ENCODE measurements around the gene PPT1. TPM values are rescaled to one million over a fixed set of nuclear protein-coding genes. Genes with fewer than 3 reads are reported as not detected.
"Not testable (repeated sequence)": the region's sequence is repeated elsewhere in the genome, so short reads cannot be mapped to it uniquely, and the experiment has no call there.

The PPT1 gene
- total RNA-seq, 1 experiment from 2014 or later, result 152 TPM

GRCh38 chr1:40057310-40058030, 39.6 kb downstream of the PPT1 start:
- no peak for DNase-seq (ENCODE audit: extremely low read depth, low read depth)

GRCh38 chr1:40056519-40057309, 40.3 kb downstream of the PPT1 start:
- DNase-seq (ENCODE audit: extremely low read depth, low read depth), result no peak

GRCh38 chr1:40053138-40053887, 43.7 kb downstream of the PPT1 start:
- no peak for DNase-seq (ENCODE audit: extremely low read depth, low read depth)

GRCh38 chr1:40050863-40051262, 46.2 kb downstream of the PPT1 start:
- DNase-seq (ENCODE audit: extremely low read depth, low read depth), result no peak

- no peak for DNase-seq (ENCODE audit: extremely low read depth, low read depth)
Observed at GRCh38 chr1:40049725-40050124, 47.3 kb downstream of the PPT1 start.

- no peak for DNase-seq (ENCODE audit: extremely low read depth, low read depth)
Observed at GRCh38 chr1:40047769-40048168, 49.3 kb downstream of the PPT1 start.

- DNase-seq (ENCODE audit: extremely low read depth, low read depth), result no peak
Observed at GRCh38 chr1:40047276-40047675, 49.8 kb downstream of the PPT1 start.

GRCh38 chr1:40045766-40046165, 51.3 kb downstream of the PPT1 start:
- DNase-seq (ENCODE audit: extremely low read depth, low read depth), result no peak

GRCh38 chr1:40045182-40045581, 51.9 kb downstream of the PPT1 start:
- no peak for DNase-seq (ENCODE audit: extremely low read depth, low read depth)

- no peak for DNase-seq (ENCODE audit: extremely low read depth, low read depth)
Observed at GRCh38 chr1:40044110-40044509, 52.9 kb downstream of the PPT1 start.

- DNase-seq (ENCODE audit: extremely low read depth, low read depth), result no peak
Observed at GRCh38 chr1:40042341-40042740, 54.7 kb downstream of the PPT1 start.

- no peak for DNase-seq (ENCODE audit: extremely low read depth, low read depth)
Observed at GRCh38 chr1:40041466-40041838, 55.6 kb downstream of the PPT1 start.

- DNase-seq (ENCODE audit: extremely low read depth, low read depth), result peak; percentile 95
Observed at GRCh38 chr1:40040511-40041465, 56.3 kb downstream of the PPT1 start, which contains the start of gene CAP1. CAP1 (plus strand) TSS chr1:40040729; CDS start chr1:40059347, 18,618 bp downstream.

GRCh38 chr1:40039757-40040510, 57.1 kb downstream of the PPT1 start:
- DNase-seq (ENCODE audit: extremely low read depth, low read depth), result peak; percentile 65

- DNase-seq (ENCODE audit: extremely low read depth, low read depth), result no peak
Observed at GRCh38 chr1:40039245-40039756, 57.8 kb downstream of the PPT1 start.

GRCh38 chr1:40038697-40039096, 58.4 kb downstream of the PPT1 start:
- DNase-seq (ENCODE audit: extremely low read depth, low read depth), result no peak

GRCh38 chr1:40037254-40037653, 59.8 kb downstream of the PPT1 start:
- not testable (repeated sequence) for DNase-seq (ENCODE audit: extremely low read depth, low read depth)

GRCh38 chr1:40036574-40036973, 60.5 kb downstream of the PPT1 start:
- no peak for DNase-seq (ENCODE audit: extremely low read depth, low read depth)

GRCh38 chr1:40034869-40035268, 62.2 kb downstream of the PPT1 start:
- DNase-seq (ENCODE audit: extremely low read depth, low read depth), result no peak
